ENCODE results near the gene METTL6.
"Not testable (repeated sequence)": the region's sequence is repeated elsewhere in the genome, so short reads cannot be mapped to it uniquely, and the experiment has no call there.

The METTL6 gene

DNA sequence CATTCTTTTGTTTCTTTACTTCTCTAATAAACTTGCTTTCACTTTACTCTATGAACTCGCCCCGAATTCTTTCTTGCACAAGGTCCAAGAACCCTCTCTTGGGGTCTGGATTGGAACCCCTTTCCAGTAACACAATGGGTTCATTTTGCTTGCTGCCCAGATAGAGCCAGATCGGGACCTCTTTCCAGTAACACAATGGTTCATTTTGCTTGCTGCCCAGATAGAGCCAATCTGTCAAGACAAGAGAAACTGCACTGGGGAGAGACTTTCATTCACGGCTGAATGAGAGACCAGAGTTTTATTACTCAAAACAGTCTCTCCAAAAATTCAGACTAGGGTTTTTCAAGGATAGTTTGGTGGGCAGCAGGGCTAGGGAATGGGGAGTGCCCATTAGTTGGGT, 25.4 kb downstream of the METTL6 start:
- no peak for DNase-seq

DNA sequence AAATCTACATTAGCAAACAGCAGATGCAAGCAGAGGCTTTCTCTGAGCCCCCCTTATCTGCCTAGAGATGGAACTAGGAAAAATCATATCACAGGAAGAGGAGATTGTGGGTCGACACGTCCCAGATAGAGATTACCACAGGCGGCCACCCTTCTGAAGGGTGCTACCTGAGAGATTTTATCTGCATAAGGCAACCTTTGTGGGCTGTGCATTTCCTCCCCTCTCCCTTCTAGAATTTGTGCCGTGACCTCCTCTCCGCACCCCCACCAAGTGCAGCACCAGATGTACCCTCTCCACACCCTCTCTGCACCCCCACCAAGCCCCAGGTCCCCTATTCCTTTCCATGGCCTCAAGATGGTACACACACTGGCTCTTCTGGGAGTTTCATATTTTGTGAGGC, 27.4 kb downstream of the METTL6 start:
- no peak for DNase-seq

DNA sequence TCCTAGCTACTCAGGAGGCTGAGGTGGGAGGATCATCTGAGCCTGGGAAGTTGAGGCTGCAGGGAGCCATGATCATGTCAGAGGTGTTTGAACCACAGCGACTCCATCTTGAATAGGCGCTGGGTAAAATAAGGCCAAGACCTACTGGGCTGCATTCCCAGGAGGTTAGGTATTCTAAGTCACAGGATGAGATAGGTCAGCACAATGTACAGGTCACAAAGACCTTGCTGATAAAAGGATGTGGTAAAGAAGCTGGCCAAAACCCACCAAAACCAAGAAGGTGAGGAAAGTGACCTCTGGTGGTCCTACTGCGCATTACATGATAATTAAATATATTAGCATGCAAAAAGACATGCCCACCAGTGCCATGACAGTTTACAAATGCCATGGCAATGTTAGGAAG, 28.6 kb downstream of the METTL6 start:
- not testable (repeated sequence) for DNase-seq

DNA sequence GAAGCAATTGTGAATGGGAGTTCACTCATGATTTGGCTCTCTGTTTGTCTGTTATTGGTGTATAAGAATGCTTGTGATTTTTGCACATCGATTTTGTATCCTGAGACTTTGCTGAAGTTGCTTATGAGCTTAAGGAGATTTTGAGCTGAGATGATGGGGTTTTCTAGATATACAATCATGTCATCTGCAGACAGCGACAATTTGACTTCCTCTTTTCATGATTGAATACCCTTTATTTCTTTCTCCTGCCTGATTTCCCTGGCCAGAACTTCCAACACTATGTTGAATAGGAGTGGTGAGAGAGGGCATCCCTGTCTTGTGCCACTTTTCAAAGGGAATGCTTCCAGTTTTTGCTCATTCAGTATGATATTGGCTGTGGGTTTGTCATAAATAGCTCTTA, 34.1 kb downstream of the METTL6 start:
- not testable (repeated sequence) for DNase-seq

DNA sequence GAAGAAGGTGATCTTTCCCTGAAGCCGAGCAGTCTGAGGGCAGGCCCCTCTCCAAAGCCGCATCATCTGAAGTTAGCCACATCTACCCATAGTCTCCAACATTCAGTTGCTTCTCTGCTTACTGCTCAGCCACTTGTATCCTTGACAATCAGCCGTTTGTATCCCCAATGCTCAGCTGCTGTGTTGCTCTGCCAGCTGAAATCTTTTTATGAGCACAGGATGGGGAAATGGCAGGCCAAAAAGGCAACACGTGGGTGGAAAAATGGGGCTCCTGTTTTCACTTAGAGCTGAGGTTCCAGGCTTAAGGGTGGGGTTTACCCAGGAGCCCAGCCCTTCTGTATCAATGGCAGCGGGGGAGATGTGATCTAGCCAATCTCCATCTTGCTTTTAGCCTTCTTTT, 36.3 kb downstream of the METTL6 start:
- DNase-seq, result no peak

DNA sequence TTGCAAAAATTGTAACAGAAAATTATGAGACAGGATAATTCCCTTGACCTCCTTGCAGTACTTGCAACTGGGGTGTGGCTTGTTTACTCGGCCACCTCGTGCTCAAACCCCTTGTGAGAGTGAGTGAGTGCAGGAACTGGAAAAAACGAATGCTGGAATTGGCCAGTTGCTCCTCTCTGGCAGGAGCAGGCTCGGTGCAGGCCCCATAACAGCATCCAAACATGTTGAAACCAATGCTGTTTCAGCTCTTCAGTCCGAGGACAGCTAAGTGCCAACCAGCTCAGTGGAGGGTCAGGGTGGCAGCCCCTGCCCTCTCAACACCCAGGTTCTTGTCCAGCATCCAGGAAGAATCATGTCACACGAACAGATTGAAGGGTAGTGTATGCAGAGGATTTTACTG, 36.9 kb downstream of the METTL6 start:
- no peak for DNase-seq

DNA sequence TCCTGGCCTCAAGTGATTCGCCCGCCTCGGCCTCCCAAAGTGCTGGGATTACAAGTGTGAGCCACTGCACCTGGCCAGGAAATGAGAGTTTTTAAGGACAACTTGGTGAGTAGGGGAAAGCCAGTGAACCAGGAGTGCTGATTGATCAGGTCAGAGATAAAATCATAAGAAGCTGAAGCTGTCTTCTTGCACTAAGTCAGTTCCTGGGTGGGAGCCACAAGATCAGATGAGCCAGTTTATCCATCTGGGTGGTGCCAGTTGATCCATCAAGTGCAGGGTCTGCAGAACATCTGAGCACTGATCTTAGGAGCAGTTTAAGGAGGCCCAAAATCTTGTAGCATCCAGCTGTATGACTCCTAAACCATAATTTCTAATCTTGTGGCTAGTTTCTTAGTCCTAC, 39.0 kb downstream of the METTL6 start:
- not testable (repeated sequence) for DNase-seq

DNA sequence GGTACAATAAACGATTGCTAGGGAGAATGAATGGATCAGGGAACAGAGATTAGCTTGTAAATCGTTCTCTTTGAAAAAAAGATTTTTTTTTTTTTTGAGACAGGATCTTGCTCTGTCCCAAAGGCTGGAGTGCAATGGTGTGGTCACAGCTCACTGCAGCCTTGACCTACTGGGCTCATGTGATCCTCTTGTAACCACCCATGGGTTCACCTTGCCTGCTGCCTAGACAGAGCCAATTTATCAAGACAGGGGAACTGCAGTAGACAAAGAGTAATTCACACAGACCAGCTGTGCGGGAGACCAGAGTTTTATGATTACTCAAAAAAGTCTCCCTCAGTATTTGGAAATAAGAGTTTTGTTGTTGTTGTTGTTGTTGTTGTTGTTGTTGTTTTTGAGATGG, 39.6 kb downstream of the METTL6 start:
- DNase-seq, result no peak

DNA sequence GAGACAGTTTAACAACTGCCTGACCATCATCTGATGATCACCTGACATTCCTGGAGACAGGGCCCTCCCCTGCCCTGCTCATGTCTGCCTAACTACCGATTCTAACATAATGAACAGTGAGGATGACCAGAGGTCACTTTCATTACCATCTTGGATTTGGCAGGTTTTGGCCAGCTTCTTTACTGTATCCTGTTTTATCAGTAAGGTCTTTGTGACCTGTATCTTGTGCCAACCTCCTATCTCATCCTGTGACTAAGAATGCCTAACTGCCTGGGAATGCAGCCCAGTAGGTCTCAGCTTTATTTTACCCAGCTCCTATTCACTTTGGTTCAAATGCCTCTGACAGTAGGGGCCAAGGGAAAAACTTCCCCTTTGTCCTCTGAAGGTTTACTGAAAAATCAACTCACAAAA, 40.2 kb downstream of the METTL6 start:
- no peak for DNase-seq

DNA sequence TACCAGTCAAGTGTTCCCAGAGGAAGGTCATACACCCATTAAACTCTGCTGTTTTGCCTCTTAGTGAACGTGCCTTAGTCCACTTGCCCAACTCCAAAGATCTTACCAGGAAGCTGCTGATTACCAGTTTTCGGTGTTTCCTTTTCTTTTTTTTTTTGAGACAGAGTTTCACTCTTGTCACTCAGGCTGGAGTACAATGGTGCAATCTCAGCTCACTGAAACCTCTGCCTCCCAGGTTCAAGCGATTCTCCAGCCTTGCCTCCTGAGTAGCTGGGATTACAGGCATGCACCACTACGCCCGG, 40.7 kb downstream of the METTL6 start:
- not testable (repeated sequence) for DNase-seq

DNA sequence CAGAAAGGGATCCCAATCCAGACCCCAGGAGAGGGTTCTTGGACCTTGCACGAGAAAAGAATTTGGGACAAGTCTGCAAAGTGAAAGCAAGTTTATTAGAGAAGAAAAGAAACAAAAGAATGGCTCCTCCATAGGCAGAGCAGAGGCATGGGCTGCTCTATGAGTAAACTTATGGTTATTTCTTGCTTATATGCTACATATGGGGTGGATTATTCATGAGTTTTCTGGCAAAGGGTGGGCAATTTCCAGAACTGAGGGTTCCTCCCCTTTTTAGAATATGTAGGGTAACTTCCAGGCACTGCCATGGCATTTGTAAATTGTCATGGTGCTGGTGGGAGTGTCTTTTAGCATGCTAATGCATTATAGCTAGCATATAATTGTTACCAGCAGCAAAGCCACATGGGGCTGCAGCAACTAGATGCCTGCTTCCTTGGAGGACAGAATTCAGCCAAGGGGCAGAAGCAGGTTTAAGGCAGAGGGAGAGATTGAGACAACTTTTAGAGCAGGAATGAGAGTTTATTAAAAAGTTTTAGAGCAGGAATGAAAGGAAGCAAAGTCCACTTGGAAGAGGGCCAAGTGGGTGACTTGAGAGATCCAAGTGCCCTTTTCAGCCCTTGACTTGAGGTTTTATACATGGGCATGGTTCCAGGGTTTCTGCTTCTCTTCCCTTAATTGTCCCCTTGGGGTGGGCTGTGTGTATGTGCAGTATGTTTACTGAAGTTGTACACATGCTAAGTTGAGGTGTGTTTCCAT, 41.3 kb downstream of the METTL6 start:
- DNase-seq, result no peak

DNA sequence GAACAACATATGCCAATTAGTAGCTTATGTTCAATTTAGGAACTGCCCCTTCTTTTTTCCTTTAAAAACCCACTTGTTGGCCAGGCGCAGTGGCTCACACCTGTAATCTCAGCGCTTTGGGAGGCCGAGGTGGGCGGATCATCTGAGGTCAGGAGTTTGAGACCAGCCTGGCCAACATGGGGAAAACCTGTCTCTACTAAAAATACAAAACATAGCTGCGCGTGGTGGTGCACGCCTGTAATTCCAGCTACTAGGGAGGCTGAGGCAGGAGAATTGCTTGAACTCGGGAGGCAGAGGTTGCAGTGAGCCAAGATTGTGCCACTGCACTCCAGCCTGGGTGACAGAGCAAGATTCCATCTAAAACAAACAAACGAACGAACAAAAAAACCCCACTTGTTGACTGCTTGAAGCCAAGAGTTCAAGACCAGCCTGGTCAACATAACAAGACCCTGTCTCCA, 42.1 kb downstream of the METTL6 start:
- not testable (repeated sequence) for DNase-seq

DNA sequence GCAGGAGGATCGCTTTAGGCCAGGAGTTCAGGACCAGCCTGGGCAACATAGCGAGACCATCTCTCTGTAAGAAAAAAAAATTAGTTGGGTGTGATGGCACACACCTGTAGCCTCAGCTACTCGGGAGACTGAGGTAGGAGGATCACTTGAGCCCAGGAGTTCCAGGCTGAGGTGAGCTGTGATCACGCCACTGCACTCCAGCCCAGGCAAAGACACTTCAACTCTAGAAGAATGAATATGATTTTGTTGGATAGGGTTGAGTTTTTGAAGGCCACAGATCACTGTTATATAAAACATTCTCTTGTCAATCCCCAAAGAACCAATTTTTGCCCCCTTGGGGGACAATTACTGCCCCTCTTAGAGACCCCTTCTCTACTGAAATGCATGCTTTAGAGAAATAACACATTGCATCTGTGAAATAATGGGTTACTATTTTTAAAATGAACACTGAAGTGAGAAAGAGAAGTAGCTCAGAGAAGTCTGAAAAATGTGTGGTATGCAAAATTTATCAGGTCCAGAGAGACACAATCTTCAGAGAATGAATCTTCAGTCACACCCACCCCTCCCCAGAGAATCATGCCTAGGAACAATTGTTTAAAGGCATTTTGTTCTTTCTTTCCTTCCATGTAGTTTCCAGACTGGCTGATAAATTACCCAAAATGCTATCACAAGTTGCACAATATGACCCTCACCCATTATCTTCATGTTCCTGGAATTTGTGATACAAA, 42.7 kb downstream of the METTL6 start:
- no peak for DNase-seq

DNA sequence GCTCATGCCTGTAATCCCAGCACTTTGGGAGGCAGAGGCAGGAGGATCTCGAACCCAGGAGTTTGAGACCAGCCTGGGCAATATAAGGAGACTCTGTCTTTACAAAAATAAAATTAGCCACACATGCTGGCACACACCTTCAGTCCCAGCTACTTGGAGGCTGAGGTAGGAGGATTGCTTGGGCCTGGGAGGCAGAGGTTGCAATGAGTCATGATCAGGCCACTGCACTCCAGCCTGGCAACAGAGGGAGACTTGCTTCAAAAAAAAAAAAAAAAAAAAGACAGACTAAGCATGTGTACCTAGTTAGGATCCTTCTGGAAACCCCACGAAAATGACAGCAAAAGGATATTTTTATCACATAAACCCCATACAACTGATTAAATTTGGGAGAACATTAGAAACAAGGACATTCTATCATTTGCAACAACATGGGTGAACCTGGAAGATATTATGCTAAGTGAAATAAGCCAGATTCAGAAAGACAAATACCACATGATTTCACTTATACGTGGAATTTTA, 44.9 kb downstream of the METTL6 start:
- DNase-seq, result no peak

DNA sequence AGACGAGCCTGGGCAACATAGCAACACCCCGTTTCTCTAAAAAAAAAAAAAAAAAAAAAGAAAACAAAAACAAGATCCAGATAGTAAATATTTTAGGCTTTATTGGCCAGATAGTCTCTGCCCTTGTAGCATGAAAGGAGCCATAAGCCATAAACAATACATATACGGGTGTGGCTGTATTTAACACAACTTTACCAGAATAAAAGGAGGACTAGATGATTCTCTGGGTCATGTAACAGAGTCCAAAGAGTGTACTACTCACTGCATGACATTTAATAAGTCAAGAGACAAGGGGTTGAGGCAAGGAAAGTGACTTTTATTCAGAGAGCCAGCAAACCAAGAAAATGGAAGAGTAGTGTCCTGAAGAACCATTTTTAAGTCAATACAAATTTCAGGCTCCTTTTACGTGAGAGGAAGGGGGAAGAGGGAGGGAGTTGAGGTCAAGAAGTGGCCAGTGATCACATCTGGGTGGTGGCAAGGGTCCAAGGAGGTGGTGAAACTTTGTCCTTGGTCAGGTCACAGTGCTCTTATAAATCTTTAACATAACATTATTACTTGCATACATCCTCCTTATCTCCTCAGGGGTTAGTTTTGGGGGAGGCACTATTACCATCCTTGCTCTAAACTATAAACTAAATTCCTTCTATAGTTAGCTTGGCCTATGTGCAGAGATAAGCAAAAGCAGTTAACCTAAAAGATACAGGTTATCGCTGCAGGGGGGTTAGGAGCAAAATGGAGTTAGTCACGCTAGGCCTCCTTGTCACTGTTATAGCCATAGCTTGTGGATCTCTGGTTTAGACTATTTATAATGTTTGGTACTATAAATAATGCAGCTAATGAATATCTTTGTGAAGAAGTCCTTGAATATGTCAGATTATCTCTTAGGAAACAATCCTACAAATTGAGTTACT, 46.1 kb downstream of the METTL6 start:
- no peak for DNase-seq

DNA sequence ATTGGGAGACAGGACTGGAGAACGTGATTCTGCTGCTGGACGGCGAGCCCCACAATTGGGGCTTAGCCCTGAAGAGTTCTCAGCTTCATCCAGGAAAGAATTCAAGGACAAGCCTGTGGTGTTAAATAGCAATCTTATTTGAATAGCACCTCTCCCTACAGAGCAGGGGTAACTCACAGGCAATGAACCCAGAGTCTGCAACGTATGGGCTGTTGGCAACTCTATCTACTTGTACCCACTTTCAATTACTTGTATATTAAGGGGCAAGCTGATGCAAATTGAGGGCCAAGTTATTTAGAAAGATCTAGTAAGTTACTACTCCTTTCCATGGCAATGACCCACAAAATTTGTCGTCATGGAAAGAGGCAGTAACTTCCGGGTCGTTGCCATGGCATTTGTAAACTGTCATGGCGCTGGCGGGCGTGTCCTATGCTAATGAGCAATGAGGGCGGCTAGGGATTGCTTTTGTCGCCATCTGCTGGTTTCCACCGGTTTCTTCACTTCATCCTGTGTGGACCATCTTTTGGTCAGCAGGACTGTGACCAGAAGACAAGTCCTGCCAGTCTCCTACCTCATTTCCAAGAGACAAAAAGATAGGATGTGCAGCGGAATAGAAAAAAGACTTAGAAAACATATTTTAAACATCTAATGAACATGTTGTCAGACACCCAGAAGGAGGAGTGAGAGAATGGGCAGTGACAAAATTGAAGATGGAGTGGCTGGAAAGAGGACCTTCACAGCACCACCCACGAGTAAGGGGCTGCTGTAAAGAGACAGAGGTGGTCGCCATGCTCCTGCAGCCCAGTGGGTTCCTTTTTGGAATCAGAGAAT, 49.2 kb downstream of the METTL6 start:
- DNase-seq, result peak; percentile 70

DNA sequence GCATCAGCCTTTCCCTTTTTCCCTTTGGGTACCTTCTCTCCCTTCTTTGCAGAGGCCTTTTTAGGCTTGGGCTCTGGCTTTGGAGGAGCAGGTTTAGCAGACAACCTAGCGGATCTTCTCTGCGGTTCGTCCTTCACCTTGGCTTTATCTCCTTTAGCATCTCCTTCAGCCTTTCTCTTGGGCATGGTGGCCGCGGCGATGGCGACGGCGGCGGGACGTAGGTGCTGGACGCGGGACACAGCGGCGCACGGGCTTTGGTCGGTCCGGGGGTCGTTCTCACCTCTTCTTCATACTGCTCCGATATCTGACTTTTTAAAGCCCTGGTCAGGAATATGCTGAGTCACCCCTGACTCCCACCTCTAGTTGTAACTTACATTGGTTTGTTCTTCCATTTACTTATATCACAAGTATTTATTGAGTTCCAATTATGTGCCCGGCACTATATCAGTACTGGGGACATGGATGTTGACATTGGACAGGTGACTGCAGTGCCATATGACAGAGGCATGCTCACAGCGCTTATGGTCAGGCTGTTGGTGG, 51.8 kb downstream of the METTL6 start:
- no peak for DNase-seq

DNA sequence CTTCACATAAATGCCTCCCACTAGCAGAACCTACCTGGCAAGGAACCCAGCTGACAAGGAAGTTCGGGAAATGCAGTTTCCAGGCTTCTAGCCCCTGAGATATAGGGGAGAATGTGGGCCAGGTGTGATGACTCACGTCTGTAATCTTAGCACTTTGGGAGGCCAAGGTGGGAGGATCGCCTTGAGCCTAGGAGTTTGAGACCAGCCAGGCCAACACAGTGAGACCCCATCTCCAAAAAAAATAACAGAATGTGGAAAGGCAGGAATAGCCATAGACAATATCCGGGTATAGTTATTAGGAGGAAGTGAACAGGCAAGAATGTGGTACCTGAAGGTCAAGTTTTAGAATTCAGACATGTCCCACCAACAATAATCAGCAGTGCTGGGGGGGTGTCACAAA, 54.4 kb downstream of the METTL6 start:
- DNase-seq, result no peak

DNA sequence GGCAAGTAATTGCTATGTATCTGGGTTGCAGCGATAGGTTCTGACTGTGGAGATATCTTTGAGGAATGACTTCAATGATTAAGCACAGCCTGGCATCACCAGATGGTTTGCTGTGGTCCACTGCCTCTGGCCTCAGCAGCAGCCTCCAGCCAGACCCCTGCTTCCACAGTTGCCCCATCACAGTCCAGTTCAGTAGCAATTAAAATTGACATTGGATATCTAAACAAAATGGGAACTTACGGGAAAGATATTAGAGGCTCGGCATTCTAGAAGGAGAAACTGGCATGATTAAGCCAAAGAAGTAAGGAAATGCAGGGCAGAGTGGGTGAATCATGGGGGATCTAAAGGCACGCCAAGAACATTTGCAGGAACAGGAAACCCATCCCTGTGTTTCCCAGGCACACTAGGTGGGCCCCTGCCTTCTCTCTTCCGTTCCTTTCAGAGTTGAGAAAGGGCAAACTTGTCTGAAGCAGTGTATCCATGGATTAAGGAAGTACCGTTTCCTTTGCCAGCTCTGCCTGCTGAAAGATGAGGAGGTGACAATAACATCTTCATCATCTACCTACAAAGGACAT, 58.7 kb downstream of the METTL6 start:
- DNase-seq, result no peak

DNA sequence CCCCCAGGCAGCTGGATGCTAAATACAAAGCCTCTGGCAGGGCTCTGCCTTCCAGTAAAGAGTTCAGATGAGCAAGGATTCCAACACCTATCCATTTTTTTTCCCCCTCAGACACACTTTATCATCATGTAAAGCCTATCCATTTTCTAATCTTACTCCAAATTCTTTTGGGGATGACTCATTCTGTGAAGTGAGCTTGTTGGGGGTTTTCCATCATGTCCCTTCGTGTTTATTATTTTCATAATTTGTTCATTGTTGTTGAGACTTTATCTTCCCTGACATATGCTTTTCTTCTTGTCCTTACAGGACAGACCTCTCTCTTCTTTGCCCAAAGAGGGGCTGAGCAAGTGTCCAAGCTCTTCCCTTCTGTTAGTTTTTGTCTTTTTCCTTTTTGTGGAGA, 60.3 kb downstream of the METTL6 start:
- DNase-seq, result no peak

DNA sequence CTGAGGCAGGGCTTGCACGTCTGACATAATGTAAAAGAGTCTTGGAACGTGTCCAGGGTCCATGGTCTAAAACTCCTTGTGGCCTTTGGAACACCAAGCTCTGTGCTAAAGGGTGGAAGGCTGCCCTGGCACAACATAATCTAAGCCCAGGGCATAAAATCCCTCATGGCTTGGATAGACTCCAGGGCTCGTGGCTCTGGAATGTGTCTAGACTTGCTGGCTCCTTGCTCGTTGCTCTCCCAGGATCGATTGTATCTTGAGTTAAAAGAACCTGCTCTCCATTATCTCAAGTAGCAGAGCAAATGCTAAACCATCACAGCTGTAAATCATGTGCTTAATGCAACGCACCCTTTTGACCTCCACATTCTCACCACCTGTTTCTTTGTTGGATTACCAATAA, 63.3 kb downstream of the METTL6 start:
- not testable (repeated sequence) for DNase-seq
